ENCODE measurements around the gene MDM4. TPM values are rescaled to one million over a fixed set of nuclear protein-coding genes. Genes with fewer than 3 reads are reported as not detected.
A peak's percentile ranks its signal among the peaks of the same experiment; 100 is the strongest.

Gene MDM4
- total RNA-seq, 1 experiment from 2014 or later: 42.1 TPM

DNA sequence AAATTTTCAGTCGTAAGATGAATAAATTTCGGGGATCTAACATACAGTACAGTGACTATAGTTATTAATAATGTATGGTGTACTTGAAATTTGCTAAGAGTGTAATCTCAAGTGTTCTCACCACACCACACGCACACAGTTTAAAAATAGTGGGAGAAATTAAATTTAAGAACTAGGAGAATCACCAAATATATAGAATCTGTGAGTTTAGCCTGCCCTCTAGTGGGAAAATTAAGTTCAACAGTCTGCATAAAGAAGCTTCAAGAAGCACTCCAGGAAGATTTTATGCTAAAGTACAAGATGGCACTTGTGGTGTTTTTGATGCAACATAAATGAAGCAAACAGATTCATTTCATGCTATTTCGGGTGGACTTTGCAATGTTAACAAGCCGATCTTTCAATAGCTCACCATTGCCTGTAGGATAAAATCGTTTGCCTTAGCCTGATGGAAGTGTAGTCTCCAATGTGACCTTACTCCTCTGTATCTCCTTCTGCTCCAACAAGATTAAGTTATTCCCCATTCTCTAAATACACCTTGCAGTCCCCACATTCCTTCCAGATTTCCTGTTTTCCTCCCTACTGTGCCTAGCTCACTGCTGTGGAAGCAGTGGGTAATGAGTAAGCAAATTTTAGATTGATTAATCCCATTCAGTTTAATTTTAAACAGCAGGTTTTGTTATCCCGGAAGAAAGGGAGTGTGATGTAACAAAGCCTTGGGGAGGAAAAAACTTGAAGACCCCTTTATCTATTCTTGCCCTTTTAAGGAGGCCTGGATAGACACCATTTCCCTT is 12.9 kb upstream of the MDM4 start:
- Histone ChIP-seq H3K27ac (ENCODE audit: low read length) (no peak overlapping the region), H3K4me1 (ENCODE audit: control insufficient read depth, insufficient read depth, low read length) (peaks cover 3% of the 10 kb centered on the region; the same call in 1 of the 2 replicates), H3K4me3 (ENCODE audit: low read depth in 2 of 2, low read length in 2 of 2) (no peak overlapping the region), H3K27me3 (ENCODE audit: control insufficient read depth, insufficient read depth, low read length) (no peaks in the 10 kb centered on the region), H3K9me3 (ENCODE audit: control insufficient read depth, insufficient read depth, low read depth, low read length) (no peaks in the 10 kb centered on the region), H3K36me3 (ENCODE audit: control insufficient read depth, insufficient read depth, low read length) (no peaks in the 10 kb centered on the region)
- no TSS peak for BruUV-seq (replicated peaks)
- CTCF ChIA-PET: interaction anchor here (0.6 to 1.5 kb wide), 10 partner anchors 9 to 136 kb away, joined by 3 to 17 read pairs (median 3); partner anchors contain the start of gene PIK3C2B
- POLR2A ChIA-PET: interaction anchor here (0.7 kb wide), 1 partner anchor 69 kb away, joined by 6 read pairs; no protein-coding TSS in a partner anchor
- intact Hi-C loops (cut with micrococcal nuclease; ENCODE audit: unreplicated experiment) (loop anchor here (1.0 kb wide), 1 partner anchor 72 kb away; no protein-coding TSS in a partner anchor), in situ Hi-C loops (cut with HindIII; ENCODE audit: low pct_unique_long_range_greater_than_20kb, low sequenced_read_pairs) (no loop called here)
- TF ChIP-seq POLR2AphosphoS5 (IDR thresholded peaks at IDR 0.05; ENCODE audit: low read depth, low read length) (no peak), SIN3A (IDR thresholded peaks at IDR 0.05; ENCODE audit: borderline replicate concordance, insufficient read depth, low read depth, low read length) (no peak), TCF7L2 (IDR thresholded peaks at IDR 0.05; ENCODE audit: low read depth, low read length) (no peak)
- TF ChIP-seq, protein P1, sequence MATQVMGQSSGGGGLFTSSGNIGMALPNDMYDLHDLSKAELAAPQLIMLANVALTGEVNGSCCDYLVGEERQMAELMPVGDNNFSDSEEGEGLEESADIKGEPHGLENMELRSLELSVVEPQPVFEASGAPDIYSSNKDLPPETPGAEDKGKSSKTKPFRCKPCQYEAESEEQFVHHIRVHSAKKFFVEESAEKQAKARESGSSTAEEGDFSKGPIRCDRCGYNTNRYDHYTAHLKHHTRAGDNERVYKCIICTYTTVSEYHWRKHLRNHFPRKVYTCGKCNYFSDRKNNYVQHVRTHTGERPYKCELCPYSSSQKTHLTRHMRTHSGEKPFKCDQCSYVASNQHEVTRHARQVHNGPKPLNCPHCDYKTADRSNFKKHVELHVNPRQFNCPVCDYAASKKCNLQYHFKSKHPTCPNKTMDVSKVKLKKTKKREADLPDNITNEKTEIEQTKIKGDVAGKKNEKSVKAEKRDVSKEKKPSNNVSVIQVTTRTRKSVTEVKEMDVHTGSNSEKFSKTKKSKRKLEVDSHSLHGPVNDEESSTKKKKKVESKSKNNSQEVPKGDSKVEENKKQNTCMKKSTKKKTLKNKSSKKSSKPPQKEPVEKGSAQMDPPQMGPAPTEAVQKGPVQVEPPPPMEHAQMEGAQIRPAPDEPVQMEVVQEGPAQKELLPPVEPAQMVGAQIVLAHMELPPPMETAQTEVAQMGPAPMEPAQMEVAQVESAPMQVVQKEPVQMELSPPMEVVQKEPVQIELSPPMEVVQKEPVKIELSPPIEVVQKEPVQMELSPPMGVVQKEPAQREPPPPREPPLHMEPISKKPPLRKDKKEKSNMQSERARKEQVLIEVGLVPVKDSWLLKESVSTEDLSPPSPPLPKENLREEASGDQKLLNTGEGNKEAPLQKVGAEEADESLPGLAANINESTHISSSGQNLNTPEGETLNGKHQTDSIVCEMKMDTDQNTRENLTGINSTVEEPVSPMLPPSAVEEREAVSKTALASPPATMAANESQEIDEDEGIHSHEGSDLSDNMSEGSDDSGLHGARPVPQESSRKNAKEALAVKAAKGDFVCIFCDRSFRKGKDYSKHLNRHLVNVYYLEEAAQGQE (IDR thresholded peaks at IDR 0.05; ENCODE audit: insufficient read depth in 1 of 2, low read depth in 2 of 2, low read length in 1 of 2): no peak
- TF ChIP-seq, protein P2, sequence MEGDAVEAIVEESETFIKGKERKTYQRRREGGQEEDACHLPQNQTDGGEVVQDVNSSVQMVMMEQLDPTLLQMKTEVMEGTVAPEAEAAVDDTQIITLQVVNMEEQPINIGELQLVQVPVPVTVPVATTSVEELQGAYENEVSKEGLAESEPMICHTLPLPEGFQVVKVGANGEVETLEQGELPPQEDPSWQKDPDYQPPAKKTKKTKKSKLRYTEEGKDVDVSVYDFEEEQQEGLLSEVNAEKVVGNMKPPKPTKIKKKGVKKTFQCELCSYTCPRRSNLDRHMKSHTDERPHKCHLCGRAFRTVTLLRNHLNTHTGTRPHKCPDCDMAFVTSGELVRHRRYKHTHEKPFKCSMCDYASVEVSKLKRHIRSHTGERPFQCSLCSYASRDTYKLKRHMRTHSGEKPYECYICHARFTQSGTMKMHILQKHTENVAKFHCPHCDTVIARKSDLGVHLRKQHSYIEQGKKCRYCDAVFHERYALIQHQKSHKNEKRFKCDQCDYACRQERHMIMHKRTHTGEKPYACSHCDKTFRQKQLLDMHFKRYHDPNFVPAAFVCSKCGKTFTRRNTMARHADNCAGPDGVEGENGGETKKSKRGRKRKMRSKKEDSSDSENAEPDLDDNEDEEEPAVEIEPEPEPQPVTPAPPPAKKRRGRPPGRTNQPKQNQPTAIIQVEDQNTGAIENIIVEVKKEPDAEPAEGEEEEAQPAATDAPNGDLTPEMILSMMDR (IDR thresholded peaks at IDR 0.05): peak; percentile 74; the same call in 1 of the 2 replicates
- ATAC-seq: no peak
- no peak for DNase-seq (ENCODE audit: low read depth, low spot score)

DNA sequence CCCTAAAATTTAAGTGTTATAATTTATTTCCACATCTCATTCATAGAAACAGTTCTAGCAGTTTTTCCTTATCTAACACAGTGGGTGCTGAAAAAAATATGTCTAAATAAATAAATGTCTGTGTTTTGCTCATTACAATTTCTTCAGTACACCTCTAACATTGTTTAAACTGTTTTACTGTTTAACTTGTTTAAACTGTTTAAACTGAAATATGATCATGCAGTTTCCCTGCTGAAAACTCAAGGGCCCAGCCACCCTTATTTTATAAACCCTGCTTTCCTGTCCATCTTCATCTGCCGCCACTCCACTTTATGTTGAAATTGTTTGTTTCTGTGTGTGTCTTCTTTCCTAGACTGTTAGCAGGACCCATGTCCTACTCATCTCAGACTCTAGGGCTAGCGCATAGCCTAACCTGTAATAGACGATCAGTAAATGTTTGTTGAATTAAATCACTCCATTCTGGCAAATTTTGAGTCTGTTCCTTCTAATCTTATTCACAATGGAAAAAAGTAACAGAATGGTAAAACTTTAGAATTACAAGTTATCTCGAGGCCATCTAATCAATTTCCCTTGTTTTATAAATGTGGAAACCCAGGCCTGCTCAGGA is 12.2 kb upstream of the MDM4 start:
- Histone ChIP-seq H3K27ac (ENCODE audit: low read length) (no peak overlapping the region), H3K9me3 (ENCODE audit: control insufficient read depth, insufficient read depth, low read depth, low read length) (no peaks in the 10 kb centered on the region), H3K36me3 (ENCODE audit: control insufficient read depth, insufficient read depth, low read length) (no peaks in the 10 kb centered on the region), H3K27me3 (ENCODE audit: control insufficient read depth, insufficient read depth, low read length) (no peaks in the 10 kb centered on the region), H3K4me1 (ENCODE audit: control insufficient read depth, insufficient read depth, low read length) (peaks cover 3% of the 10 kb centered on the region; the same call in 1 of the 2 replicates), H3K4me3 (ENCODE audit: low read depth in 2 of 2, low read length in 2 of 2) (no peak overlapping the region)
- ChIA-PET CTCF (interaction anchor here (0.7 to 1.5 kb wide), 4 partner anchors 57 to 105 kb away, joined by 3 to 17 read pairs (median 6); no protein-coding TSS in a partner anchor), POLR2A (no interaction called here)
- intact Hi-C loops (cut with micrococcal nuclease; ENCODE audit: unreplicated experiment): loop anchor here (1.0 kb wide), 1 partner anchor 73 kb away; no protein-coding TSS in a partner anchor
- ATAC-seq (no peak), DNase-seq (ENCODE audit: low read depth, low spot score) (no peak)
- TF ChIP-seq, protein P1 (IDR thresholded peaks at IDR 0.05; ENCODE audit: insufficient read depth in 1 of 2, low read depth in 2 of 2, low read length in 1 of 2): no peak
- TF ChIP-seq, protein P2 (IDR thresholded peaks at IDR 0.05): no peak
- TF ChIP-seq SIN3A (IDR thresholded peaks at IDR 0.05; ENCODE audit: borderline replicate concordance, insufficient read depth, low read depth, low read length): no peak
- no peak for TF ChIP-seq TCF7L2 (IDR thresholded peaks at IDR 0.05; ENCODE audit: low read depth, low read length)
- no peak for TF ChIP-seq POLR2AphosphoS5 (IDR thresholded peaks at IDR 0.05; ENCODE audit: low read depth, low read length)
- in situ Hi-C loops (cut with HindIII; ENCODE audit: low pct_unique_long_range_greater_than_20kb, low sequenced_read_pairs): no loop called here
- no TSS peak for BruUV-seq (replicated peaks)
